NOMO-1 treated with dmso at 0.1 percent for 144 hours (cell line): Measurements from ENCODE around the gene ST7.
A peak's percentile ranks its signal among the peaks of the same experiment; 100 is the strongest.

Source experiments
- DNase-seq: peaks from one replicate; lab custom pipeline; 2025; ENCODE audit not compliant: unreplicated experiment; lab: John Stamatoyannopoulos, UW

The ST7 gene

GRCh38 chr7:117051808-117052207 lies 98.5 kb downstream of the ST7 start:
- no peak for DNase-seq

GRCh38 chr7:117053432-117053831 lies 100.1 kb downstream of the ST7 start:
- no peak for DNase-seq

- no peak for DNase-seq
Measured at GRCh38 chr7:117061751-117062150, 108.5 kb downstream of the ST7 start.

- DNase-seq: no peak
Measured at GRCh38 chr7:117062300-117062699, 109.0 kb downstream of the ST7 start.

- no peak for DNase-seq
Measured at GRCh38 chr7:117064688-117065087, 111.4 kb downstream of the ST7 start.

GRCh38 chr7:117065571-117066150 lies 112.4 kb downstream of the ST7 start:
- no peak for DNase-seq

- peak; percentile 19 for DNase-seq
Measured at GRCh38 chr7:117066668-117067067, 113.4 kb downstream of the ST7 start.

GRCh38 chr7:117067340-117067739 lies 114.0 kb downstream of the ST7 start:
- no peak for DNase-seq

- DNase-seq: no peak
Measured at GRCh38 chr7:117068511-117069145, 115.3 kb downstream of the ST7 start.

- DNase-seq: no peak
Measured at GRCh38 chr7:117069379-117069778, 116.1 kb downstream of the ST7 start.

- DNase-seq: no peak
Measured at GRCh38 chr7:117071551-117071950, 118.2 kb downstream of the ST7 start.

GRCh38 chr7:117072620-117073118 lies 119.4 kb downstream of the ST7 start:
- no peak for DNase-seq

GRCh38 chr7:117074378-117074777 lies 121.1 kb downstream of the ST7 start:
- DNase-seq: no peak

GRCh38 chr7:117075934-117076333 lies 122.6 kb downstream of the ST7 start:
- DNase-seq: no peak

- no peak for DNase-seq
Measured at GRCh38 chr7:117076426-117076943, 123.2 kb downstream of the ST7 start.

GRCh38 chr7:117077658-117078057 lies 124.4 kb downstream of the ST7 start:
- no peak for DNase-seq

GRCh38 chr7:117082647-117083046 lies 129.3 kb downstream of the ST7 start:
- no peak for DNase-seq

GRCh38 chr7:117083648-117084047 lies 130.3 kb downstream of the ST7 start:
- DNase-seq: no peak

- DNase-seq: no peak
Measured at GRCh38 chr7:117084286-117084685, 131.0 kb downstream of the ST7 start.

GRCh38 chr7:117085275-117085674 lies 132.0 kb downstream of the ST7 start:
- no peak for DNase-seq

GRCh38 chr7:117085769-117086463 lies 132.6 kb downstream of the ST7 start:
- DNase-seq: no peak

- DNase-seq: no peak
Measured at GRCh38 chr7:117086788-117087187, 133.5 kb downstream of the ST7 start.
